Esophagus squamous epithelium (tissue), 4 donors: ENCODE results near the gene FGF8. TPM values are rescaled to one million over a fixed set of nuclear protein-coding genes. Genes with fewer than 3 reads are reported as not detected.

ENCODE experiments used
- total RNA-seq, 4 donors: library from RNA; depleted of rRNA; stranded (reverse); fragments of >200 nt; gene quantifications; one replicate each; pipeline ENCODE4 v1.1.0, GENCODE V29; 2016

Gene FGF8
- total RNA-seq, 4 donors from 2014 or later: not detected

Other genes starting within 250 kb of the FGF8 start
- gene POLL, start 187.9 kb downstream of the FGF8 start, total RNA-seq: 10 to 100 TPM; 10.5 to 23.7 (median 15.0) TPM
- gene DPCD, start 187.8 kb downstream of the FGF8 start, total RNA-seq: 10 to 100 TPM; 17.4 to 37.9 (median 28.3) TPM
- 10 to 100 TPM; 26.4 to 85.3 (median 44.0) TPM for gene FBXW4, start 80.9 kb downstream of the FGF8 start, total RNA-seq
- gene NPM3, start 7.3 kb upstream of the FGF8 start, total RNA-seq: 10 to 100 TPM; 36.7 to 91.3 (median 52.2) TPM
- gene OGA, start 42.3 kb upstream of the FGF8 start, total RNA-seq: 100 to 1,000 TPM in 1 of 4 donors, 10 to 100 TPM in 3; 44.2 to 121 (median 60.7) TPM
- gene KCNIP2, start 67.7 kb upstream of the FGF8 start, total RNA-seq: 1 to 10 TPM in 2 of 4 donors, not detected in 2; 1.2 to 1.5 TPM